MV-4-11 (cell line): ENCODE results near the gene PGLYRP2.
A peak's percentile ranks its signal among the peaks of the same experiment; 100 is the strongest.

Experiments used
- DNase-seq: peaks from one replicate; lab custom pipeline; 2025; lab: John Stamatoyannopoulos, UW

Gene PGLYRP2

GRCh38 chr19:15453906-15454860, 25.1 kb downstream of the PGLYRP2 start:
- no peak for DNase-seq

- DNase-seq: no peak
Measured at GRCh38 chr19:15453091-15453578, 26.2 kb downstream of the PGLYRP2 start.

GRCh38 chr19:15452111-15453047, 26.9 kb downstream of the PGLYRP2 start:
- DNase-seq: no peak

GRCh38 chr19:15450528-15450890, 28.8 kb downstream of the PGLYRP2 start:
- no peak for DNase-seq

GRCh38 chr19:15449620-15450527, 29.4 kb downstream of the PGLYRP2 start, which contains the start of gene WIZ:
TSS of gene WIZ (minus strand) at chr19:15449956. CDS start at chr19:15448307, 1,649 bp downstream.
- peak; percentile 69 for DNase-seq

GRCh38 chr19:15448778-15449619, 30.3 kb downstream of the PGLYRP2 start:
- no peak for DNase-seq

GRCh38 chr19:15448044-15448777, 31.1 kb downstream of the PGLYRP2 start:
- no peak for DNase-seq

- no peak for DNase-seq
Measured at GRCh38 chr19:15447057-15447456, 32.2 kb downstream of the PGLYRP2 start.

- DNase-seq: no peak
Measured at GRCh38 chr19:15445807-15446376, 33.4 kb downstream of the PGLYRP2 start.

GRCh38 chr19:15445227-15445605, 34.1 kb downstream of the PGLYRP2 start:
- DNase-seq: no peak

- DNase-seq: no peak
Measured at GRCh38 chr19:15444505-15445226, 34.6 kb downstream of the PGLYRP2 start.

GRCh38 chr19:15443838-15444237, 35.5 kb downstream of the PGLYRP2 start:
- DNase-seq: no peak

- DNase-seq: no peak
Measured at GRCh38 chr19:15443325-15443724, 36.0 kb downstream of the PGLYRP2 start.

GRCh38 chr19:15442142-15442920, 37.0 kb downstream of the PGLYRP2 start:
- no peak for DNase-seq

- DNase-seq: peak; percentile 48
Measured at GRCh38 chr19:15441317-15441716, 38.0 kb downstream of the PGLYRP2 start.

- DNase-seq: no peak
Measured at GRCh38 chr19:15439821-15440641, 39.3 kb downstream of the PGLYRP2 start.
